ENCODE measurements around the gene R3HDM2.

The R3HDM2 gene

DNA sequence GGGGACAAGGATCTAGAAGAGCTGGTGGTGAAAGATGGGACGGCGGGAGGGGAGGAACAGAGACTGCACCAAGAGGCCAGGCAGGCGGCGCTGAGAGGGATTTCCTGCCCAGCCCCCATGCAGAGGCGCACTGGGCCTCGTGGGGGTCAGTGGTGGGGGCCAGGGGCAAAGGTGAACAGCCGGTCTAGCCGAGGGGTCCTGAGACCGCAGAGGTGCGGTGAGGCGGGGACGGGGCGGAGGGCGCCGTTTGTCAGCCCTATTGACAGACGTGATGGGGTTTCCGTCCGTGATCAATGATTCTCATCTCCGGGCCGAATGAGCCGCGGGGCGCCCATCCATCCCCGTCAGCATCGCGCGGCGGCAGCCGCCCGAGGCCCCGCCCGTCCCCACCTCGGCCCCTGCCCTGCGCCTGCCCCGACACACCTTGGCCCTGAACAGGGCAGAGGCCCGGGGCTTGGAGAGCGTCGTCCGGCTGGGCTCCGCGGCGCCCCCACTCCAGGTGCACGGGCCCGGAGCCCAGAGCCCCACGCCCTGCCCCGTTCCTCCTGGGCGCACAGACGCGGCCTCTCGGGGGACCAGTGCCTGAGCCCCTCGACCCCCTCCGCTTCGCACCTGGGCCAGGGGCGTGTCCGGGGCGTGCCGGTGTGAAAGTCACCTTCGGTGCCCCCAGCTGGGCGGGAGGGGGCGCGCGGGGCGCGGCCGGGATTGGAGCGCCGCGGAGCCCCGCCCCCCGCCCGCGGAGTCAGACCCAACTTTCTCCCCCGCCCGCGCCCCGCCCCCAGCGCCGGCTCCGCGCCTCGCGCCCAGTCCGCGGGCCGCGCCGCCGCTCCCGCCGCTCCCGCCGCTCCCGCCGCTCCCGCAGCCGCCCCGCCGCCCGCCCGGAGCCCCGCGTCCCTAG lies 214.6 kb downstream of the R3HDM2 start, which contains the start of gene NXPH4:
TSS of gene NXPH4 (plus strand) at position 781 of the 898 bp plus-strand sequence. CDS start 176 bp downstream, outside the sequence.
- DNase-seq (ENCODE audit: low read depth) = no peak

DNA sequence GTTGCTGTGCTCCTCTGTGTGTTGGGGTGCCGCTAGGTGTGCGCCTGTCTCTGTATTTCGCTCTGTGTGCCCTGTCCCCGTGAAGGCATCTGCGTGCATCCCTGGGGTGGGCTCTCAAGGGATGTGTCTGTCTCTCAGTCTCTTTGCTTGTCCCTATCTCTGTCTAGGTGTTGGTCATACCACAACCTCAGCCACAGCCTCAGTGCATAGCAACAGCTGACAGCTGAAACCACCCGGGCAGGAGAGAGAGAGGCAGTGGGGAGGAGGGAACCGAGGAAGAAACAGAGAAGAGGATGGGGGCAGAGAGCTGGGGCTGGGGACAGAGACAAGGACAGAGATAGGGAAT lies 215.2 kb downstream of the R3HDM2 start:
- DNase-seq (ENCODE audit: low read depth) = no peak

DNA sequence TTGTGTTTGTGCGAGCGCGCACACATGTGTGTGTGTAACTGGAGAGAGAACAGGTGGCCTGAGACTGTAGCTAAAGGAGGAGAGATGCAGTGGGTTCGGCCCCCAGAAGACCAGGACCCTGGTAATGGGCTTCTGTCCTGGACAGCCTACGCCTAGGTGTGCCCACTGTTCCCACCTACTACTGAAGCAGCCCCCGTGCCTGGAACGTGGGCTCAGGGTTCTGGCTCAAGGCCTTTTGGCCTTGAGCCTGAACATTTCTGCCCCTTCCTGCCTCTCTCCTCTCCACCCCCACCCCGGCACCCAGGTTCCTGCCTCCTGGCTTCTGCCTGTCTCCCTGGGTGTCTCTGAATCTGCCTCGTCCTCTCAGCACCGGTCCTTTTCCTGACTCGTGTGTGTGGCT lies 215.8 kb downstream of the R3HDM2 start:
- no peak for DNase-seq (ENCODE audit: low read depth)

DNA sequence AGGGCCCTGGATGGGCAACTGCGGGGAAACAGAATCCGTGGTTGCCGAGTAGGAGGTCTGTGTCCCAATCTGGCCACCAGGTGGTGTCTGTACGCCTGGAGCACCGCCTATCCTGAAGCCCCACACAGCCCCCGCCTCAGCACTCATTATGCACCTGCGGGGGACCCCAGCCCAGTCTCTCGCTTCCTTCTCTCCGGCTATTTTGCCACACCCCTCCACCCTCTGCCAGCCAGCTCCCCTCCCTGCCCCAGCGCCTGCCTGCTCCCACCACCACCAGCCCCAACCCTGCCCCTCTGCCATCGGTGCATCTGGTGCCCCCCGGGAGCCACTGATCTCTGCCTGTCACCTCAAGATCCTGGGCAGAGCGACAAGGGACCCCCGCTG lies 216.5 kb downstream of the R3HDM2 start:
- peak; percentile 41 for DNase-seq (ENCODE audit: low read depth)

DNA sequence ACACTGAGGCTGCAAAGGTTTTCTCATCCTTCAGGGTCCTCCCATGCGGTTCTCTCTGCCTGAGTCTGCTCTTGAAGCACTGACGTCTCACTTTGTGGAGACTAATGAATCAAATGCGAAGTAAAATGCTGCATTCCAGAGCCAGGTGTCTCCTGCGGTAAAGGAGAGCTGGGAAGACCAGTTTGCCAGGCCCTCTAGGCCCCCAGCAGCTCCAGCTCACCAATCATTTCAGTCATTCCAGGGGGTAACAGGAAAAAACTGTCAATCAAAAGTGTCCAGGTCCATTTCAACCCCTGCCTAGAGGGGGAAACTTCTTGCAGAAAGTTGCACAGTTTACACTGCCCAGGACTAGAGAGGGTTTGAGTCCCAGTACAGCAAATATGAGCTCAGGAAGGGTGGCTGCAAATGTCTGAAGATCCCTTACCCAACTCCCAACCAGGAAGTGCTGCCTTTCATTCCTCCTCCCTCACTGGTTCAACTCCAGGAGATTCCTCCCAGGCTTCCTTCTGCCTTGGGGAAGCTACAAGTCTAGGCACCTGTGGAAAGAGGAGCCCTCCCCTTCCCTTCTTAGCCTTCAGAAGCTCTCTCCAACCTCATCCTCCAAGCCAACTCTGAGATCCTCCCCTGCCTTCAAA lies 217.0 kb downstream of the R3HDM2 start:
- DNase-seq (ENCODE audit: low read depth) = no peak

DNA sequence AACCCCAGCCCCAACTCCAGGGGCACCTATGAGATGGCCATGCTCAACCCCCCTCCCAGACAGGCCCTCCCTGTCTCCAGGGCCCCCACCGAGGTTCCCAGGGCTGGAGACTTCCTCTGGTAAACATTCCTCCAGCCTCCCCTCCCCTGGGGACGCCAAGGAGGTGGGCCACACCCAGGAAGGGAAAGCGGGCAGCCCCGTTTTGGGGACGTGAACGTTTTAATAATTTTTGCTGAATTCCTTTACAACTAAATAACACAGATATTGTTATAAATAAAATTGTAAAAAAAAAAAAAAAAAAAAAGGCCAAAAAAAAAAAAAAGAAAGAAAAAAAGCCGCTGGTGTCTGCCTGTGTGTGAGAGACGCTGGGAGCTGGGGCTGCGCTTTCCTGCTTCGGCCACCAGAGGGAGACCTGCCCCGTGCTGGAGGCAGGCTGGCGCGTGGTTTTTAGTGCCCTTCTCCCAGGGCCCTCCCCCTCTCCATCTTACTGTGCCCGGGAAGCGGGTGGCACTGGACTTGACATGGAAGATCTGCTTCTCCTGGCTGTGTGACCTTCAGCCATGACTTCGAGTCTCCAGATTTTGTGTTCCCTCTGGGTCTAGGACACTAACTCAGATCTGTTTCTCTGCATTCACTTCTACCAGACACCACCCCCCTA lies 217.7 kb downstream of the R3HDM2 start:
- peak; percentile 69 for DNase-seq (ENCODE audit: low read depth)

DNA sequence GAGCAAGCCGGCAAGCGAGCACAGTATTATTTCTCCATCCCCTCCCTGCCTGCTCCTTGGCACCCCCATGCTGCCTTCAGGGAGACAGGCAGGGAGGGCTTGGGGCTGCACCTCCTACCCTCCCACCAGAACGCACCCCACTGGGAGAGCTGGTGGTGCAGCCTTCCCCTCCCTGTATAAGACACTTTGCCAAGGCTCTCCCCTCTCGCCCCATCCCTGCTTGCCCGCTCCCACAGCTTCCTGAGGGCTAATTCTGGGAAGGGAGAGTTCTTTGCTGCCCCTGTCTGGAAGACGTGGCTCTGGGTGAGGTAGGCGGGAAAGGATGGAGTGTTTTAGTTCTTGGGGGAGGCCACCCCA lies 218.2 kb downstream of the R3HDM2 start:
- no peak for DNase-seq (ENCODE audit: low read depth)

DNA sequence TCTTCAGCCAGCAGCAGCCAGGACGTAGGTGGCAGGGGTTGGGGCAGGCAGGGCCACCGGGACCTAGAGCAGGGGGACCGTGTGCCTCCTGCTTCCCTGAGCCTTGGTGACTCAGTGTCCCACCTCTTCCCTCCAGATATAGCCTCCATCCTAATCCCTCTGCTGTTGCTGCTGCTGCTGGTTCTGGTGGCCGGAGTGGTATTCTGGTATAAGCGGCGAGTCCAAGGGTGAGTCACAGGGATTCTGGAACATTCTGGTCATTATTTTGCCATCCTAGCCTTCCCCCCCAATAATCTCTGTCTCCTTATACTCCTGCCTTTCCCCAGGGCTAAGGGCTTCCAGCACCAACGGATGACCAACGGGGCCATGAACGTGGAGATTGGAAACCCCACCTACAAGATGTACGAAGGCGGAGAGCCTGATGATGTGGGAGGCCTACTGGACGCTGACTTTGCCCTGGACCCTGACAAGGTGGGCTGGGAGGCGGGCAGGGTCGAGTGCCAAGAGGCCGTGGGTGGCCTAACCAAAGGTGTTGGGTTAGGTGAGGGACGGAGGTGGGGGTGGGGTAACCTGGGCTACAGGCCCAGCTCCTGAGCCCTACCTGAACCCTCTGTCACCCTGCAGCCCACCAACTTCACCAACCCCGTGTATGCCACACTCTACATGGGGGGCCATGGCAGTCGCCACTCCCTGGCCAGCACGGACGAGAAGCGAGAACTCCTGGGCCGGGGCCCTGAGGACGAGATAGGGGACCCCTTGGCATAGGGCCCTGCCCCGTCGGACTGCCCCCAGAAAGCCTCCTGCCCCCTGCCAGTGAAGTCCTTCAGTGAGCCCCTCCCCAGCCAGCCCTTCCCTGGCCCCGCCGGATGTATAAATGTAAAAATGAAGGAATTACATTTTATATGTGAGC lies 218.8 kb downstream of the R3HDM2 start:
- no peak for DNase-seq (ENCODE audit: low read depth)

DNA sequence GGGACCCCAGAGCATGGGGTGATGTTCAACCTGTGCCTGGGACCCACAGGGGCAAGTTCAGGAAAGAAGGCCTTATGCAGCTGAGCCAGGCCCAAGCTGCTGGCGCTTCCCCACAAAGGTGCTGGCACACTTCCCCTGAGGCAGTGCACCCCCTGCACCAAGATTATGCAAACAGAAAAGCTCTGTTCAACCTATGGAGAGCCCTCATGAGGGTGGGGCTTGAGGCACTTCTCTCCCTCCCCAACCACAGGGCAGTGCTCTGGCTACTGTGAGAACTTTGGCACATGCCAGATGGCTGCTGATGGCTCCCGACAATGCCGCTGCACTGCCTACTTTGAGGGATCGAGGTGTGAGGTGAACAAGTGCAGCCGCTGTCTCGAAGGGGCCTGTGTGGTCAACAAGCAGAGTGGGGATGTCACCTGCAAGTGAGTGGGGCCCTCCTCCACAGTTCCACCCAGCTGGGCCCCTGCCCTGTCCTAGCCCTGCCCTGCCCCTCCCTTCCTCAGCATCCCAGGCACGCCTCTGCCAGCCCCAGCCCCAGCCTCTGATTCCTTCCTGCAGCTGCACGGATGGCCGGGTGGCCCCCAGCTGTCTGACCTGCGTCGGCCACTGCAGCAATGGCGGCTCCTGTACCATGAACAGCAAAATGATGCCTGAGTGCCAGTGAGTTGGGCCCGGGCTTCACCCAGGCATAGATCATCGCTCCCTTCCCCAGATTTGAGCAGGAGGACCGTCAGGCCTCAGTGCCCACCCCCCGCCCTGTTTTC lies 219.7 kb downstream of the R3HDM2 start:
- no peak for DNase-seq (ENCODE audit: low read depth)

DNA sequence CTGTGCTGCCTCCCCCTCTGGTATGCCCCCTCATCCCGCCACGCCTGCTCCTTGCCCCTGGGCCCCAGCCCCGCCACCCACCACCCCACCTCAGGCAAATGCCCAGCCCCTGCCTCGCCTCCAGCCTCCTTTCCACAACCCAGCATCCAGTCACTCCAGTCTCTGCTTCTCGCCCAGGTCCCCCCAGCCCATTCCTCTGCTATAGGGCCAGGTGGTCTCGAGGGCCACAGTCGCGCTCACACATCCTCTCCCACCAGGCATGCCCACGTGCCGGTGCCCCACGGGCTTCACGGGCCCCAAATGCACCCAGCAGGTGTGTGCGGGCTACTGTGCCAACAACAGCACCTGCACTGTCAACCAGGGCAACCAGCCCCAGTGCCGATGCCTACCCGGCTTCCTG lies 220.4 kb downstream of the R3HDM2 start:
- no peak for DNase-seq (ENCODE audit: low read depth)

DNA sequence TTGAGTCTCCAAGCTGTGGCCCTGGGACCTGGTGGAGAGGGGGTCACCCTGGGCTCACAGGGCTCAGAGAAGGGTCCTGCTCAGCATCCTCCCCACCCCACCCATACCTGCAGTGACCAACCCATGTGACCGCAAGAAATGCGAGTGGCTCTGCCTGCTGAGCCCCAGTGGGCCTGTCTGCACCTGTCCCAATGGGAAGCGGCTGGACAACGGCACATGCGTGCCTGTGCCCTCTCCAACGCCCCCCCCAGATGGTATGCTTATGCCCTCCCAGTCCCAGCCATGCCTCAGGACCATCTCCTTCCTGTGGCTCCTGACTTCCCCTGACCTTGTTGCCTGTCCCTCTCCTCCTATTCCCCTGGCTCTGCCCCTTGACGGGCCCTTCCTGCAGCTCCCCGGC lies 220.9 kb downstream of the R3HDM2 start:
- DNase-seq (ENCODE audit: low read depth) = no peak

DNA sequence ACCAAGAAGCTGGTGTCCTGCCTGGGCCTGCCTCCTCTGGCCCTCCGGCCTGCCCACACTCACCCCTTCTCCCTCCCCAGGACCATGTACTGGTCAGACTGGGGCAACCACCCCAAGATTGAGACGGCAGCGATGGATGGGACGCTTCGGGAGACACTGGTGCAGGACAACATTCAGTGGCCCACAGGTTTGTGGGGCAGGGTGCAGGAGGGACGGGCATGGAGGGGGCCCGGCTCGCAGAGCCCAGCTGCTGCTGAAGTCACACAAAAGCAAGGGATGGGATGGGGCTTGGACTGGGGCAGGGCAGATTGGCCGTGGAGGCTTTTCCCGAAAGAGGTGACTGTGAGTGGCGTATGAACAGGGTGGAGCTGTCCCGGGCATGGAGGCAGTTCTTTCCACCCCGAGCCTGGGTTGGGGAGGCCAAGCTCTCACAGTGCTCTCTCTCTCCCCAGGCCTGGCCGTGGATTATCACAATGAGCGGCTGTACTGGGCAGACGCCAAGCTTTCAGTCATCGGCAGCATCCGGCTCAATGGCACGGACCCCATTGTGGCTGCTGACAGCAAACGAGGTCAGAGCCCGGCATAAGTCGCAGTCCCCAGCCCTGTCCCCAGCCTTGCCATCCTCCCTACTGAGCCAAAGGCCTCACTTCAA lies 222.1 kb downstream of the R3HDM2 start:
- no peak for DNase-seq (ENCODE audit: low read depth)

DNA sequence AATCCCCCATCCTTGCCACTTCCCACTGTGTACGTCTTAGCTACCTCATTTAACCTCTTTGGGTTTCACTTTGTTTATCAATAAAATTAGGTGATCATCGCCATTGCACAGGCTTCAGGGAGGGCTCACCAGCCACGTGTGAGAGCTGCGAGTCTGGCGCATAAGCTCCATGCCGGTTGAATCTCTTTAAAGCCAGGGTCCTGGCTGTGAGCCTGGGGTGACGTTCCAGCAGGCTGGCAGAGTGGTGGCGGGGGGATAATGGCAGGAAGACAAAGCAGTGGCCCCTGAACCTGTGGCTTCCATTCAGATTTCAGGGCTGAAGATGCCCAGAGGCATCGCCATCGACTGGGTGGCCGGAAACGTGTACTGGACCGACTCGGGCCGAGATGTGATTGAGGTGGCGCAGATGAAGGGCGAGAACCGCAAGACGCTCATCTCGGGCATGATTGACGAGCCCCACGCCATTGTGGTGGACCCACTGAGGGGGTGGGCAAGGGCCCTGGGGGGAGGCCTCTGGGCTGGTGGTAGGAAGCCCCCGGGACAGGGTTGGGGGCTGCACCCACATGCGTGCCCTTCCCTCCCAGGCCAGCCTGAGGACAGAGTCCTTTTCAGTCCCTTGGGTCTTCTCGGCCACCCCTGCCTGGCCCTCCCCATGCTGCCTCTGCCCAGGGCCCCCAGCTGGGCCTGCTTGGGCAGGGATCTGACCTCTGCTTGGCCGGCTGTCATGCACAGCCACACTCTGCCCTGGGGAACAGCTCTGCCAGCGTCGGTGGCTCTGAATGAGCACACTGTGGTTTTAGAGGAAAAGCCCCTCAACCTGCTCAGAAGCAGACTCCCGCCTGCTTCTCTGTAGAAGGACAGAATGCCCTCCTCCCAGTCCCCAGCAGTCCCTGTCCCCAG lies 222.9 kb downstream of the R3HDM2 start:
- no peak for DNase-seq (ENCODE audit: low read depth)

DNA sequence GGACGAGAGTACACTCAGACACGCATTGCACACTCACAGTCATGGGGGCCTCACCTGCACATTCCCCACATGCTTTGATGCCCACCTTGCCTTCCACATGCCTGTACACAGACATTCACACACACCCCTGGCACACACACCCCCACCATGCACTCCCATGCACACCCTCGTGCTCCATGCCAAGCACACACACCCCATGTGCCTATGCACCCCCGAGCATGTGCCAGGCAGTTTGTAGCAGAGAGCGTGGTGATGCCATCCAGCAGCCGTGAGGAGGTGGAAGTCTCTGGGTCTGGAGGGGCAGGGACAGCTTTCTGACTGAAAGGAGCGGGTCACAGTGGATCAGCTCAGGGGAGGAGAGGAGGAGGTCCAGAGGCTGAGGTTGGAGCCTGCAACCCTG lies 224.9 kb downstream of the R3HDM2 start:
- DNase-seq (ENCODE audit: low read depth) = no peak

DNA sequence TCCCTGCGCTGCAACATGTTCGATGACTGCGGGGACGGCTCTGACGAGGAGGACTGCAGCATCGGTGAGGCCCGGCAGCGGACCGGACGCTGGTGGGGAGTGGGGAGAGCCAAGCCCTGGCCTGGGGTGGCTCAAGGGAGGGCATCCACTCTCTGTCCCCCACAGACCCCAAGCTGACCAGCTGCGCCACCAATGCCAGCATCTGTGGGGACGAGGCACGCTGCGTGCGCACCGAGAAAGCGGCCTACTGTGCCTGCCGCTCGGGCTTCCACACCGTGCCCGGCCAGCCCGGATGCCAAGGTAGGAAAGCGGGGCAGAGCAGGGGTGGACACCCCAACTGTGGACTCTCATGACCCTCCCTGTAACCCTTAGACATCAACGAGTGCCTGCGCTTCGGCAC lies 225.7 kb downstream of the R3HDM2 start:
- DNase-seq (ENCODE audit: low read depth) = no peak

DNA sequence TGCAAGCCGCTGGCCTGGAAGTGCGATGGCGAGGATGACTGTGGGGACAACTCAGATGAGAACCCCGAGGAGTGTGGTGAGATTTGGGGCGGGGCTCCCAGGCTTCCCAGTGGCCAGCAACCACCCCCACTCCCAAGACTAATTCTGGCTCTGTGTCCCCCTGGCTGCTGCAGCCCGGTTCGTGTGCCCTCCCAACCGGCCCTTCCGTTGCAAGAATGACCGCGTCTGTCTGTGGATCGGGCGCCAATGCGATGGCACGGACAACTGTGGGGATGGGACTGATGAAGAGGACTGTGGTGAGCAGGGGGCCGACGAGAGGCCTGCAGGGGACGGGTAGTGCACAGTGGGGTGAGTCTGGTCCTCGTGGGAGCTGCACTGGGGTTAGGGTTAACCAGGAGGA lies 226.4 kb downstream of the R3HDM2 start:
- no peak for DNase-seq (ENCODE audit: low read depth)

DNA sequence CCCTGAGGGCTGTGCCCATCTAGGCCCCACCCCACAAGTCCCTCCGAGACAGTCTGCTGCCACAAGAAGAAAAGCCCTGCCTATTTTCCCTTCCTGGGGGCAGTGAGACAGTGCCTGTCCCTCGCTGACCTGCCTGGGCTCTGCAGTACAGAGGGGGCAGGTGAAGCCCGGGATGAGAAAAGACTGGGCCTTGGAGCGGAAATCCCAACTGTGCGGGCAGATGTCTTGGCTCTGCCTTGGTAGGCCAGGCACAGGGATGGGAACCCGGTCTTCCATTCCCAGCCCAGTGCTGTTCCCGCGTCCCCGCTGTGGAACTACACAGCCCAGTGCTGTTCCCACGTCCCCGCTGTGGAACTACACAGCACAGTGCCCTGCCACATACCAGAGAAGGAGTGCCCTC lies 227.1 kb downstream of the R3HDM2 start:
- DNase-seq (ENCODE audit: low read depth) = no peak
